ENCODE results near the gene MBP.

MBP gene

DNA sequence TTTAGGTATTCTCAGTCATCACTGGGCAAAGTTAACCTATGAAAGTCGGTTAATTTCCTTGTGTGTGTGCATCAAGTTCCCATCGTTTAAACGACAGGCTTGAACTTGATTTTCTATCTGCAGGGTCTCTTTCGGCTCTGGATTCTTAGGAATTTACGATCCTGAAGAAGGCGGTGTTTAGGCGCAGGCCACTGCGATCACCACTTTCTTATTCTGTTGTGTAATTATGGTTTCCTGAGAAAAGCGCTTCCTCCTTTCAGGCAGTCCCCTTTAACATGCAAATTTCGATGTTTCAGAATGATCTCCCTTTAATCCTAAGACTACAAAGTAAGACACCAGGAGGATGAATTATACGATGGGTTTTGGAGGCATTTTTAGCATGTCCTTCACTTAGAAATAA lies 27.9 kb upstream of the MBP start:
- peaks cover 32 to 33% of the 10 kb centered on the region in 2 experiments for H3K4me1 ChIP-seq (ENCODE audit: control insufficient read depth in 1 of 2, insufficient read depth in 1 of 2, low read depth in 1 of 2, low read length in 1 of 2)
- no peaks in the 10 kb centered on the region for H3K36me3 ChIP-seq
- TF ChIP-seq CTCF (IDR thresholded peaks at IDR 0.05): no peak
- H3K9me3 ChIP-seq: no peaks in the 10 kb centered on the region
- H3K27me3 ChIP-seq: no peaks in the 10 kb centered on the region
- peak overlapping the region; percentile 85 for H3K27ac ChIP-seq
- peak overlapping the region; percentile 37 to 42 for H3K4me3 ChIP-seq (ENCODE audit: low read depth in 1 of 2, low read length in 1 of 2)

GRCh38 chr18:77157312-77157711 lies 24.7 kb upstream of the MBP start:
- no peak for TF ChIP-seq CTCF (IDR thresholded peaks at IDR 0.05)

GRCh38 chr18:77155031-77155430 lies 22.4 kb upstream of the MBP start:
- Histone ChIP-seq H3K36me3 (no peaks in the 10 kb centered on the region), H3K27me3 (no peaks in the 10 kb centered on the region), H3K4me1 (ENCODE audit: control insufficient read depth in 1 of 2, insufficient read depth in 1 of 2, low read depth in 1 of 2, low read length in 1 of 2) (peaks cover 4 to 5% of the 10 kb centered on the region in 2 experiments), H3K4me3 (ENCODE audit: low read depth in 1 of 2, low read length in 1 of 2) (no peak overlapping the region), H3K9me3 (no peaks in the 10 kb centered on the region), H3K27ac (no peak overlapping the region)
- TF ChIP-seq CTCF (IDR thresholded peaks at IDR 0.05): no peak

More at GRCh38 chr18:77157312-77157711, 24.7 kb upstream of the MBP start:
- no peaks in the 10 kb centered on the region for H3K9me3 ChIP-seq
- no peaks in the 10 kb centered on the region for H3K27me3 ChIP-seq
- no peak overlapping the region for H3K4me3 ChIP-seq (ENCODE audit: low read depth in 1 of 2, low read length in 1 of 2)
- peaks cover 27 to 28% of the 10 kb centered on the region in 2 experiments for H3K4me1 ChIP-seq (ENCODE audit: control insufficient read depth in 1 of 2, insufficient read depth in 1 of 2, low read depth in 1 of 2, low read length in 1 of 2)
- no peak overlapping the region for H3K27ac ChIP-seq
- H3K36me3 ChIP-seq: no peaks in the 10 kb centered on the region

DNA sequence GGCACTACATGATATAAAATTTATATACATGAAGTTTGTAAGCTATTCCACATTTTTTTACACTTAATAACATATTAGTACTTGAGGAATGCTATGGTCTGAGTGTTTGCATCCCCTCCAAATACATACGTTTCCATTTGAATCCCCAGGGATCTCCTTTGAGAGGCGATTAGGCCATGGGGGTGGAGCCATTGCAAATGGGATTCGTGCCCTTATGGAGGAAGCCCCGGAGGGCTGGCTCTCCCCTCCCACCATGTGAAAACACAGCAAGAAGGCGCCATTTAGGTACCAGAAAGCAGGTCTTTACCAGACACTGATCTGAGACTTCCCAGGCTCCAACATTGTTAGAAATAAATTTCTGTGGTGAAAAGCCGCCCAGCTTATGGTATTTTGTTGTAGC lies 20.8 kb upstream of the MBP start:
- no peaks in the 10 kb centered on the region for H3K4me1 ChIP-seq (ENCODE audit: control insufficient read depth in 1 of 2, insufficient read depth in 1 of 2, low read depth in 1 of 2, low read length in 1 of 2)
- H3K9me3 ChIP-seq: no peaks in the 10 kb centered on the region
- no peak overlapping the region for H3K27ac ChIP-seq
- no peaks in the 10 kb centered on the region for H3K36me3 ChIP-seq
- no peak overlapping the region for H3K4me3 ChIP-seq (ENCODE audit: low read depth in 1 of 2, low read length in 1 of 2)
- TF ChIP-seq CTCF (IDR thresholded peaks at IDR 0.05): no peak
- no peaks in the 10 kb centered on the region for H3K27me3 ChIP-seq

GRCh38 chr18:77151772-77152520 lies 19.4 kb upstream of the MBP start:
- Histone ChIP-seq H3K27me3 (no peaks in the 10 kb centered on the region), H3K4me1 (ENCODE audit: control insufficient read depth in 1 of 2, insufficient read depth in 1 of 2, low read depth in 1 of 2, low read length in 1 of 2) (no peaks in the 10 kb centered on the region), H3K4me3 (ENCODE audit: low read depth in 1 of 2, low read length in 1 of 2) (no peak overlapping the region), H3K9me3 (no peaks in the 10 kb centered on the region), H3K27ac (no peak overlapping the region), H3K36me3 (no peaks in the 10 kb centered on the region)
- TF ChIP-seq CTCF (IDR thresholded peaks at IDR 0.05): no peak

Data from neutrophil (primary cell).